Lower leg skin (tissue), 3 donors: Measurements from ENCODE around the gene GPR39.

ENCODE experiments used
- CTCF ChIP-seq, 3 donors: fragments of 450-650 bp; IDR thresholded peaks; one replicate each; pipeline ENCODE4 v1.5.1; 2016; ENCODE audit warnings: antibody characterized with exemption in 3 of 3, mild to moderate bottlenecking in 3 of 3, moderate library complexity in 2 of 3
- POLR2A ChIP-seq, 2 donors: fragments of 450-650 bp; IDR thresholded peaks; one replicate each; pipeline ENCODE4 v1.6.1; 2016 to 2017; ENCODE audit warnings: antibody characterized with exemption in 2 of 2, mild to moderate bottlenecking in 1 of 2, moderate library complexity in 1 of 2

GRCh38 chr2:132606649-132607048 lies 190.0 kb downstream of the GPR39 start:
- TF ChIP-seq CTCF (IDR thresholded peaks at IDR 0.05) (no peak), POLR2A (IDR thresholded peaks at IDR 0.05) (no peak)
